ENCODE results near the gene PNPLA7.

DNA sequence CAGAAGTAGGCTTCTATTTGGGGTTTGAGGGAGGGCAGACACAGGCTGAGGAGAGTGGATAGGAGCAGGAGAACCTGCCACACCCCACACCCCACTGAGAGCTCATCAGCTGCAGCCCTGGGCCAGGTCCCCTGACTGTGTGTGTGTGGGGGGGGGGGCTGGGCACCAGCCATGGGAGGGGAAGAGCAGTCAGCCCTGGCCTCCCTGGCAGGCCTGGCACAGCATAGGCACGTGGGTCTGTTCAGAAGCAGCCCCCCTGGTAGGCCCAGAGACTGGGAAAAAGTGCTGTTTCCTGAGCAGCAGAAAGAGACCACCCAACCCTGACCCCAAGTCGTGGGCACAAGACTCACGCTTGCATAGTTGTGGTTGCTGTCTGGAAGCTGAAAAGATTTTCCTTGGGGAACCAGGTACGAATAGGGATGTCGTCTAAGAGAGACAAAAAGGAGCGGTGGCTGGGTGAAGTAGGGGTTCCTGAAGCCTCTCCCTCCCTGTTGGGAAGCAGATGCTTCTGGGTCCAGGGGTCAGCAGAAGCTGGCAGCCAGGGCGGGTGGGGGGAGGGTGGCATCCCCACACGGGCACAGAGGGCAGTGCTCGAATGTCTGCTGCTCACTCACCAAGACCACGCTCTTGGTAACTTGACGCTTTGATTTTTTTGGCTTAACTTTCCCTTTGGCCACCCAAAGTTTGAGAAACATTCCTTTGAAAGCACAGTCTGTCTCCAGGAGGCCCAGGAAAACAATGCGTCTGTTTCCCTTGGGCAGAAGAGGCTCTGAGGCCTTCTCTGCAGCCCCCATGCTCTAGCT, 93.9 kb downstream of the PNPLA7 start:
- TF ChIP-seq, protein P1, sequence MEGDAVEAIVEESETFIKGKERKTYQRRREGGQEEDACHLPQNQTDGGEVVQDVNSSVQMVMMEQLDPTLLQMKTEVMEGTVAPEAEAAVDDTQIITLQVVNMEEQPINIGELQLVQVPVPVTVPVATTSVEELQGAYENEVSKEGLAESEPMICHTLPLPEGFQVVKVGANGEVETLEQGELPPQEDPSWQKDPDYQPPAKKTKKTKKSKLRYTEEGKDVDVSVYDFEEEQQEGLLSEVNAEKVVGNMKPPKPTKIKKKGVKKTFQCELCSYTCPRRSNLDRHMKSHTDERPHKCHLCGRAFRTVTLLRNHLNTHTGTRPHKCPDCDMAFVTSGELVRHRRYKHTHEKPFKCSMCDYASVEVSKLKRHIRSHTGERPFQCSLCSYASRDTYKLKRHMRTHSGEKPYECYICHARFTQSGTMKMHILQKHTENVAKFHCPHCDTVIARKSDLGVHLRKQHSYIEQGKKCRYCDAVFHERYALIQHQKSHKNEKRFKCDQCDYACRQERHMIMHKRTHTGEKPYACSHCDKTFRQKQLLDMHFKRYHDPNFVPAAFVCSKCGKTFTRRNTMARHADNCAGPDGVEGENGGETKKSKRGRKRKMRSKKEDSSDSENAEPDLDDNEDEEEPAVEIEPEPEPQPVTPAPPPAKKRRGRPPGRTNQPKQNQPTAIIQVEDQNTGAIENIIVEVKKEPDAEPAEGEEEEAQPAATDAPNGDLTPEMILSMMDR (IDR thresholded peaks at IDR 0.05): no peak
- TF ChIP-seq POLR2A (IDR thresholded peaks at IDR 0.05): no peak
